Liver (tissue), 9 donors: ENCODE results near the gene MAP3K8. TPM values are rescaled to one million over a fixed set of nuclear protein-coding genes. Genes with fewer than 3 reads are reported as not detected.

Experiments
- DNase-seq: peaks from one replicate; pipeline ENCODE4 v3.0.0-alpha.2; 2017; ENCODE audit warnings: low spot score
- H3K27ac ChIP-seq, 2 donors: one replicate each; pipeline ENCODE4 v1.7.0; 2013; ENCODE audit warnings: inconsistent platforms in 2 of 2, low read length in 2 of 2, control low read depth in 1 of 2, low read depth in 1 of 2, mild to moderate bottlenecking in 1 of 2
- H3K27me3 ChIP-seq, 4 donors: one replicate each; pipeline versions ENCODE4 v1.6.1 to v1.7.0; 2013; ENCODE audit warnings: low read length in 3 of 4, inconsistent platforms in 1 of 4, mild to moderate bottlenecking in 1 of 4, moderate library complexity in 1 of 4; ENCODE audit not compliant: control insufficient read depth in 4 of 4, insufficient read depth in 4 of 4
- H3K36me3 ChIP-seq, 4 donors: one replicate each; pipeline versions ENCODE4 v1.6.1 to v1.7.0; 2013; ENCODE audit warnings: low read length in 3 of 4, mild to moderate bottlenecking in 3 of 4, low read depth in 1 of 4, moderate library complexity in 1 of 4; ENCODE audit not compliant: control insufficient read depth in 4 of 4, insufficient read depth in 3 of 4
- H3K4me1 ChIP-seq, 4 donors: one replicate each; pipeline versions ENCODE4 v1.6.1 to v1.7.0; 2013; ENCODE audit warnings: low read length in 3 of 4, mild to moderate bottlenecking in 3 of 4, moderate library complexity in 1 of 4; ENCODE audit not compliant: control insufficient read depth in 4 of 4, insufficient read depth in 4 of 4
- H3K4me3 ChIP-seq, 3 donors: one replicate each; pipeline versions ENCODE4 v1.6.1 to v1.7.0; 2013; ENCODE audit warnings: low read length in 3 of 3, control low read depth in 1 of 3, low read depth in 1 of 3, mild to moderate bottlenecking in 1 of 3
- H3K9ac ChIP-seq, 2 donors: one replicate each; pipeline ENCODE4 v1.7.0; 2013; ENCODE audit warnings: low read length in 2 of 2, mild to moderate bottlenecking in 2 of 2, moderate library complexity in 2 of 2, control low read depth in 1 of 2, low read depth in 1 of 2
- H3K9me3 ChIP-seq, 4 donors: one replicate each; pipeline versions ENCODE4 v1.6.1 to v1.7.0; 2013; ENCODE audit warnings: low read length in 3 of 4; ENCODE audit not compliant: control insufficient read depth in 4 of 4
- EGR1 ChIP-seq, 2 donors: IDR thresholded peaks; 2 replicates each; pipeline ENCODE4 v1.6.1; 2016 to 2018; ENCODE audit warnings: antibody characterized with exemption in 2 of 2, low read depth in 2 of 2
- FOXA1 ChIP-seq: IDR thresholded peaks from 2 replicates; pipeline ENCODE4 v1.6.1; 2016; ENCODE audit warnings: antibody characterized with exemption
- FOXA2 ChIP-seq: IDR thresholded peaks from 2 replicates; pipeline ENCODE4 v1.6.1; 2016; ENCODE audit warnings: antibody characterized with exemption
- GABPA ChIP-seq, 2 donors: IDR thresholded peaks in 1 of 2; conservative IDR thresholded peaks in 1 of 2; 2 replicates each; pipeline ENCODE4 v1.6.1; 2016; ENCODE audit warnings: antibody characterized with exemption in 2 of 2, mild to moderate bottlenecking in 1 of 2, moderate library complexity in 1 of 2
- HNF4A ChIP-seq, 2 donors: conservative IDR thresholded peaks; 2 replicates each; pipeline ENCODE4 v1.6.1; 2016; ENCODE audit warnings: antibody characterized with exemption in 2 of 2, mild to moderate bottlenecking in 2 of 2
- HNF4G ChIP-seq: IDR thresholded peaks from 2 replicates; pipeline ENCODE4 v1.6.1; 2016; ENCODE audit warnings: antibody characterized with exemption
- RAD21 ChIP-seq, 2 donors: IDR thresholded peaks; 2 replicates each; pipeline ENCODE4 v1.6.1; 2016; ENCODE audit warnings: antibody characterized with exemption in 2 of 2, mild to moderate bottlenecking in 2 of 2
- RXRA ChIP-seq, 2 donors: IDR thresholded peaks; 2 replicates each; pipeline ENCODE4 v1.6.1; 2017 to 2018; ENCODE audit warnings: antibody characterized with exemption in 2 of 2, mild to moderate bottlenecking in 1 of 2
- SP1 ChIP-seq: IDR thresholded peaks from 2 replicates; pipeline ENCODE4 v1.6.1; 2018; ENCODE audit warnings: antibody characterized with exemption, mild to moderate bottlenecking
- TAF1 ChIP-seq: conservative IDR thresholded peaks from 2 replicates; pipeline ENCODE4 v1.6.1; 2016; ENCODE audit warnings: antibody characterized with exemption, mild to moderate bottlenecking
- WGBS: extraction: QIAGEN DNeasy Blood & Tissue Kit; methylation state at CpG from one replicate; pipeline ENCODE4 v1.1.7; 2013; 5-methylcytosine and 5-hydroxymethylcytosine counted together
- polyA plus RNA-seq, 2 donors: library from polyadenylated mRNA; stranded (reverse) in 1 of 2; unstranded in 1 of 2; fragments of 200-250 nt in 1 of 2; fragments of >200 nt in 1 of 2; fragmentation: Nextera tagmentation in 1 of 2; extraction: Ambion mirVana in 1 of 2; gene quantifications; one replicate each; pipeline versions ENCODE4 v1.2.1 to v1.2.3, GENCODE V29; 2013 to 2015
- total RNA-seq, 2 donors: library from RNA; depleted of rRNA; stranded (reverse); fragments of >200 nt; gene quantifications; one replicate each; pipeline ENCODE4 v1.2.3, GENCODE V29; 2014
- TF ChIP-seq, protein P1 (sequence below): IDR thresholded peaks from 2 replicates; pipeline ENCODE4 v1.6.1; 2016; ENCODE audit warnings: antibody characterized with exemption, mild to moderate bottlenecking
- TF ChIP-seq, protein P2 (sequence below): IDR thresholded peaks from 2 replicates; pipeline ENCODE4 v1.6.1; 2016; ENCODE audit warnings: antibody characterized with exemption
- TF ChIP-seq, protein P3 (sequence below): fragments of 150-350 bp; IDR thresholded peaks from 2 replicates; pipeline ENCODE4 v1.5.1; 2017; ENCODE audit warnings: improper control_type of control experiment, low read depth, low read length; ENCODE audit not compliant: missing input control
- TF ChIP-seq, protein P4 (sequence below): IDR thresholded peaks from 2 replicates; pipeline ENCODE4 v1.6.1; 2016; ENCODE audit warnings: antibody characterized with exemption
- TF ChIP-seq, protein P5 (sequence below): IDR thresholded peaks from 2 replicates; pipeline ENCODE4 v1.6.1; 2016; ENCODE audit warnings: antibody characterized with exemption
- donor health status: healthy.
- donor health status: healthy.
- donor health status: healthy.
- donor health status: healthy.
- donor health status: healthy.

The MAP3K8 gene
- total and polyA plus RNA-seq, 4 donors = 2.1 to 11.4 (median 6.1) TPM

DNA sequence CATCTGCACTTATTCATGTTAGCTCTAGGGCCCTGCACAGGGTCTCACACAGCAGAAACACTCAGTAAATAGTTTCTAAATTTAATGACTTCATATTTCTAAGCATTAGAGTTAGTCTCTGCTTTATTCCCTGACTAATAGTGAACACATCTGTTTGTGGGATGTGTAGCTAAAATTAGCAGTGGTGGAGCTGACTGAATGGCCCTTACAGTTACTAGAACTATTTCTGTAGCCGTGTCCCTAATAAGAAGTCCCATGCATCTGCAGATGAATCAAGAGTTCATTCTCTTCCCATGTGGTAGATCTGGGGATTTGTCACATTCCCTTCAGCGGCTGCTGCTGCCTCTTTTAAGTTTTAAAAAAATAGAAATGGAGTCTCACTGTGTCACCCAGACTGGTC lies 11.7 kb downstream of the MAP3K8 start (continued):
- TF ChIP-seq, protein P1, sequence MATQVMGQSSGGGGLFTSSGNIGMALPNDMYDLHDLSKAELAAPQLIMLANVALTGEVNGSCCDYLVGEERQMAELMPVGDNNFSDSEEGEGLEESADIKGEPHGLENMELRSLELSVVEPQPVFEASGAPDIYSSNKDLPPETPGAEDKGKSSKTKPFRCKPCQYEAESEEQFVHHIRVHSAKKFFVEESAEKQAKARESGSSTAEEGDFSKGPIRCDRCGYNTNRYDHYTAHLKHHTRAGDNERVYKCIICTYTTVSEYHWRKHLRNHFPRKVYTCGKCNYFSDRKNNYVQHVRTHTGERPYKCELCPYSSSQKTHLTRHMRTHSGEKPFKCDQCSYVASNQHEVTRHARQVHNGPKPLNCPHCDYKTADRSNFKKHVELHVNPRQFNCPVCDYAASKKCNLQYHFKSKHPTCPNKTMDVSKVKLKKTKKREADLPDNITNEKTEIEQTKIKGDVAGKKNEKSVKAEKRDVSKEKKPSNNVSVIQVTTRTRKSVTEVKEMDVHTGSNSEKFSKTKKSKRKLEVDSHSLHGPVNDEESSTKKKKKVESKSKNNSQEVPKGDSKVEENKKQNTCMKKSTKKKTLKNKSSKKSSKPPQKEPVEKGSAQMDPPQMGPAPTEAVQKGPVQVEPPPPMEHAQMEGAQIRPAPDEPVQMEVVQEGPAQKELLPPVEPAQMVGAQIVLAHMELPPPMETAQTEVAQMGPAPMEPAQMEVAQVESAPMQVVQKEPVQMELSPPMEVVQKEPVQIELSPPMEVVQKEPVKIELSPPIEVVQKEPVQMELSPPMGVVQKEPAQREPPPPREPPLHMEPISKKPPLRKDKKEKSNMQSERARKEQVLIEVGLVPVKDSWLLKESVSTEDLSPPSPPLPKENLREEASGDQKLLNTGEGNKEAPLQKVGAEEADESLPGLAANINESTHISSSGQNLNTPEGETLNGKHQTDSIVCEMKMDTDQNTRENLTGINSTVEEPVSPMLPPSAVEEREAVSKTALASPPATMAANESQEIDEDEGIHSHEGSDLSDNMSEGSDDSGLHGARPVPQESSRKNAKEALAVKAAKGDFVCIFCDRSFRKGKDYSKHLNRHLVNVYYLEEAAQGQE = no peak

DNA sequence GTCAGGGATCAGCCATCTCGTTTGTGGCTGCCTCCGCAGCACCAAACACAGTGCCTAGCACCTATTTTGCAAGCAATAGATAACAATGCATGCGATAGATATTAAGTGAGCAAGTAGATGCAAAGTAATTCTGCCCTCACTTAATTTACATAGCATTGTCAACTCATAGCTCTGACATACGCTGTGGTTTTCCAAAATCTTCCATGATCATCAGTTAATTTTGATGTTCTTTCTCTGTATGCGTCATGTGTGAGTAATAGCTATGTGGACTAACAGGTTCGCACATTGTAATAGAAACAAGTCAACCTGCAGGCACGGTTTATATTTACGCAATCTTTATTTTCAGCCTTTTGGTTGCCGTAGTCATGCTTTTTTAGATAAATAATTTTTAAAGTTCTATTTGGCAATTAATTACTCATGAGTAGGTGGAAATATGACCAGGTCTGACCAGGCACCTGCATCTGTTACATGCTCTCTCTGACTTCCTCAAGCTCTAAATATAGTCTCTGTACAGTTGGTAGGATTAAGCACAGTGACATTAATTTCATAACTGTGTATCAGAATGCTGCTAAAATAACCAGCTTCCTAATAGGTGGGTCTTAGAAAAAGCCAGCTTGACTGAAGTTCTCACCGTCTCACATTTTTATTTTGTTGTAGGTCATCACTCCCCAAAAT lies 13.3 kb downstream of the MAP3K8 start:
- DNase-seq = no peak
- Histone ChIP-seq H3K27me3 (no peaks in the 10 kb centered on the region), H3K4me1 (no peaks in the 10 kb centered on the region), H3K4me3 (no peak overlapping the region), H3K27ac (no peak overlapping the region), H3K9me3 (no peaks in the 10 kb centered on the region), H3K36me3 (peaks cover 0 to 12% (median 7%) of the 10 kb centered on the region in 4 donors), H3K9ac (no peak overlapping the region)
- 91% methylated on average over 10 of the region's 10 CpGs for WGBS
- TF ChIP-seq, protein P2, sequence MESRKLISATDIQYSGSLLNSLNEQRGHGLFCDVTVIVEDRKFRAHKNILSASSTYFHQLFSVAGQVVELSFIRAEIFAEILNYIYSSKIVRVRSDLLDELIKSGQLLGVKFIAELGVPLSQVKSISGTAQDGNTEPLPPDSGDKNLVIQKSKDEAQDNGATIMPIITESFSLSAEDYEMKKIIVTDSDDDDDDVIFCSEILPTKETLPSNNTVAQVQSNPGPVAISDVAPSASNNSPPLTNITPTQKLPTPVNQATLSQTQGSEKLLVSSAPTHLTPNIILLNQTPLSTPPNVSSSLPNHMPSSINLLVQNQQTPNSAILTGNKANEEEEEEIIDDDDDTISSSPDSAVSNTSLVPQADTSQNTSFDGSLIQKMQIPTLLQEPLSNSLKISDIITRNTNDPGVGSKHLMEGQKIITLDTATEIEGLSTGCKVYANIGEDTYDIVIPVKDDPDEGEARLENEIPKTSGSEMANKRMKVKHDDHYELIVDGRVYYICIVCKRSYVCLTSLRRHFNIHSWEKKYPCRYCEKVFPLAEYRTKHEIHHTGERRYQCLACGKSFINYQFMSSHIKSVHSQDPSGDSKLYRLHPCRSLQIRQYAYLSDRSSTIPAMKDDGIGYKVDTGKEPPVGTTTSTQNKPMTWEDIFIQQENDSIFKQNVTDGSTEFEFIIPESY = no peak
- TF ChIP-seq EGR1 (IDR thresholded peaks at IDR 0.05; ENCODE audit: low read depth in 2 of 2) (no peak), HNF4G (no peak), FOXA2 (no peak), GABPA (IDR thresholded peaks at IDR 0.05 in 1 of 2, conservative IDR thresholded peaks at IDR 0.05 in 1 of 2) (no peak), FOXA1 (no peak), TAF1 (no peak), HNF4A (conservative IDR thresholded peaks at IDR 0.05) (no peak), RAD21 (IDR thresholded peaks at IDR 0.05) (no peak), SP1 (no peak), RXRA (IDR thresholded peaks at IDR 0.05) (no peak)
- TF ChIP-seq, protein P1 = no peak
- TF ChIP-seq, protein P3, sequence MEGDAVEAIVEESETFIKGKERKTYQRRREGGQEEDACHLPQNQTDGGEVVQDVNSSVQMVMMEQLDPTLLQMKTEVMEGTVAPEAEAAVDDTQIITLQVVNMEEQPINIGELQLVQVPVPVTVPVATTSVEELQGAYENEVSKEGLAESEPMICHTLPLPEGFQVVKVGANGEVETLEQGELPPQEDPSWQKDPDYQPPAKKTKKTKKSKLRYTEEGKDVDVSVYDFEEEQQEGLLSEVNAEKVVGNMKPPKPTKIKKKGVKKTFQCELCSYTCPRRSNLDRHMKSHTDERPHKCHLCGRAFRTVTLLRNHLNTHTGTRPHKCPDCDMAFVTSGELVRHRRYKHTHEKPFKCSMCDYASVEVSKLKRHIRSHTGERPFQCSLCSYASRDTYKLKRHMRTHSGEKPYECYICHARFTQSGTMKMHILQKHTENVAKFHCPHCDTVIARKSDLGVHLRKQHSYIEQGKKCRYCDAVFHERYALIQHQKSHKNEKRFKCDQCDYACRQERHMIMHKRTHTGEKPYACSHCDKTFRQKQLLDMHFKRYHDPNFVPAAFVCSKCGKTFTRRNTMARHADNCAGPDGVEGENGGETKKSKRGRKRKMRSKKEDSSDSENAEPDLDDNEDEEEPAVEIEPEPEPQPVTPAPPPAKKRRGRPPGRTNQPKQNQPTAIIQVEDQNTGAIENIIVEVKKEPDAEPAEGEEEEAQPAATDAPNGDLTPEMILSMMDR = no peak
- TF ChIP-seq, protein P4, sequence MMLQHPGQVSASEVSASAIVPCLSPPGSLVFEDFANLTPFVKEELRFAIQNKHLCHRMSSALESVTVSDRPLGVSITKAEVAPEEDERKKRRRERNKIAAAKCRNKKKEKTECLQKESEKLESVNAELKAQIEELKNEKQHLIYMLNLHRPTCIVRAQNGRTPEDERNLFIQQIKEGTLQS = no peak
- TF ChIP-seq, protein P5, sequence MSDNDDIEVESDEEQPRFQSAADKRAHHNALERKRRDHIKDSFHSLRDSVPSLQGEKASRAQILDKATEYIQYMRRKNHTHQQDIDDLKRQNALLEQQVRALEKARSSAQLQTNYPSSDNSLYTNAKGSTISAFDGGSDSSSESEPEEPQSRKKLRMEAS = no peak
